ENCODE results near the gene MYO1A. TPM values are rescaled to one million over a fixed set of nuclear protein-coding genes. Genes with fewer than 3 reads are reported as not detected.

The MYO1A gene
- total and polyA plus RNA-seq, 4 donors: 0.03 to 0.28 (median 0.08) TPM; not detected in 1

DNA sequence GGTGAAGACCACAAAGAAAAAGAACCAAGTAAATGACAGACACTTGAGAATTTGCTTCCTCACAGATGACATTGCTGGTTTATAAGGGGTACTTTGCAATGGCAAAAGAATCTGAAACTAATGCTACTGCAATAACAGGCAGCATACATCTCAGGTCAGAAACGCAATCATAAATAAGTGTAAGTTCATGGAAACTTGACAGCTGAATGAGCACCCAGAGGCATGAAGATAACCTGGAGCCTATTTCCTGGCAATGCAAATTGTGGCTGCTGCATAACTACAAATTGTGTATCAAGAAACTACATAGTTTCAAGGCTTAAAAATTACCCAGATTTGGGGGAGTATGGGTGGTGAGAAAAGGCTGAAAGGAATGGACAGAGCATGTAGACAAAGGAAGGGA is 8.5 kb upstream of the MYO1A start:
- 91% methylated on average over 1 of the region's 1 CpG for WGBS
- Histone ChIP-seq H3K9me3 (ENCODE audit: control insufficient read depth in 4 of 4, low read length in 3 of 4) (no peaks in the 10 kb centered on the region), H3K27me3 (ENCODE audit: control insufficient read depth in 4 of 4, insufficient read depth in 4 of 4, low read length in 3 of 4) (no peaks in the 10 kb centered on the region), H3K27ac (ENCODE audit: low read depth in 1 of 2, low read length in 2 of 2) (no peak overlapping the region), H3K9ac (ENCODE audit: low read depth in 1 of 2, low read length in 2 of 2) (no peak overlapping the region), H3K36me3 (ENCODE audit: control insufficient read depth in 4 of 4, insufficient read depth in 3 of 4, low read depth in 1 of 4, low read length in 3 of 4) (peaks cover 0 to 5% (median 2%) of the 10 kb centered on the region in 4 donors), H3K4me1 (ENCODE audit: control insufficient read depth in 4 of 4, insufficient read depth in 4 of 4, low read length in 3 of 4) (no peaks in the 10 kb centered on the region), H3K4me3 (ENCODE audit: low read depth in 1 of 3, low read length in 3 of 3) (no peak overlapping the region)
- no peak for DNase-seq (ENCODE audit: low spot score)
- TF ChIP-seq NR2F2 (IDR thresholded peaks at IDR 0.05): no peak
- TF ChIP-seq, protein P1, sequence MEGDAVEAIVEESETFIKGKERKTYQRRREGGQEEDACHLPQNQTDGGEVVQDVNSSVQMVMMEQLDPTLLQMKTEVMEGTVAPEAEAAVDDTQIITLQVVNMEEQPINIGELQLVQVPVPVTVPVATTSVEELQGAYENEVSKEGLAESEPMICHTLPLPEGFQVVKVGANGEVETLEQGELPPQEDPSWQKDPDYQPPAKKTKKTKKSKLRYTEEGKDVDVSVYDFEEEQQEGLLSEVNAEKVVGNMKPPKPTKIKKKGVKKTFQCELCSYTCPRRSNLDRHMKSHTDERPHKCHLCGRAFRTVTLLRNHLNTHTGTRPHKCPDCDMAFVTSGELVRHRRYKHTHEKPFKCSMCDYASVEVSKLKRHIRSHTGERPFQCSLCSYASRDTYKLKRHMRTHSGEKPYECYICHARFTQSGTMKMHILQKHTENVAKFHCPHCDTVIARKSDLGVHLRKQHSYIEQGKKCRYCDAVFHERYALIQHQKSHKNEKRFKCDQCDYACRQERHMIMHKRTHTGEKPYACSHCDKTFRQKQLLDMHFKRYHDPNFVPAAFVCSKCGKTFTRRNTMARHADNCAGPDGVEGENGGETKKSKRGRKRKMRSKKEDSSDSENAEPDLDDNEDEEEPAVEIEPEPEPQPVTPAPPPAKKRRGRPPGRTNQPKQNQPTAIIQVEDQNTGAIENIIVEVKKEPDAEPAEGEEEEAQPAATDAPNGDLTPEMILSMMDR (IDR thresholded peaks at IDR 0.05; ENCODE audit: low read depth, low read length, missing input control): no peak
- TF ChIP-seq RAD21 (IDR thresholded peaks at IDR 0.05): no peak
- TF ChIP-seq EGR1 (IDR thresholded peaks at IDR 0.05; ENCODE audit: low read depth in 2 of 2): no peak
- TF ChIP-seq RXRA (IDR thresholded peaks at IDR 0.05): no peak
- no peak for TF ChIP-seq JUND (IDR thresholded peaks at IDR 0.05)
- TF ChIP-seq REST (IDR thresholded peaks at IDR 0.05): no peak
- no peak for TF ChIP-seq ATF3 (IDR thresholded peaks at IDR 0.05)
- no peak for TF ChIP-seq GABPA (IDR thresholded peaks at IDR 0.05 in 1 of 2, conservative IDR thresholded peaks at IDR 0.05 in 1 of 2)
- TF ChIP-seq FOXA1 (IDR thresholded peaks at IDR 0.05): no peak
- no peak for TF ChIP-seq YY1 (IDR thresholded peaks at IDR 0.05)
- no peak for TF ChIP-seq HNF4A (conservative IDR thresholded peaks at IDR 0.05)
- TF ChIP-seq, protein P2, sequence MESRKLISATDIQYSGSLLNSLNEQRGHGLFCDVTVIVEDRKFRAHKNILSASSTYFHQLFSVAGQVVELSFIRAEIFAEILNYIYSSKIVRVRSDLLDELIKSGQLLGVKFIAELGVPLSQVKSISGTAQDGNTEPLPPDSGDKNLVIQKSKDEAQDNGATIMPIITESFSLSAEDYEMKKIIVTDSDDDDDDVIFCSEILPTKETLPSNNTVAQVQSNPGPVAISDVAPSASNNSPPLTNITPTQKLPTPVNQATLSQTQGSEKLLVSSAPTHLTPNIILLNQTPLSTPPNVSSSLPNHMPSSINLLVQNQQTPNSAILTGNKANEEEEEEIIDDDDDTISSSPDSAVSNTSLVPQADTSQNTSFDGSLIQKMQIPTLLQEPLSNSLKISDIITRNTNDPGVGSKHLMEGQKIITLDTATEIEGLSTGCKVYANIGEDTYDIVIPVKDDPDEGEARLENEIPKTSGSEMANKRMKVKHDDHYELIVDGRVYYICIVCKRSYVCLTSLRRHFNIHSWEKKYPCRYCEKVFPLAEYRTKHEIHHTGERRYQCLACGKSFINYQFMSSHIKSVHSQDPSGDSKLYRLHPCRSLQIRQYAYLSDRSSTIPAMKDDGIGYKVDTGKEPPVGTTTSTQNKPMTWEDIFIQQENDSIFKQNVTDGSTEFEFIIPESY (IDR thresholded peaks at IDR 0.05): no peak

- DNase-seq (ENCODE audit: low spot score): no peak
- no peak overlapping the region for H3K27ac ChIP-seq (ENCODE audit: low read depth in 1 of 2, low read length in 2 of 2)
- WGBS: 90% methylated on average over 6 of the region's 6 CpGs
- TF ChIP-seq FOXA2 (IDR thresholded peaks at IDR 0.05) (no peak), JUND (IDR thresholded peaks at IDR 0.05) (no peak), TAF1 (conservative IDR thresholded peaks at IDR 0.05) (no peak), HNF4A (conservative IDR thresholded peaks at IDR 0.05) (no peak), RAD21 (IDR thresholded peaks at IDR 0.05) (no peak), ATF3 (IDR thresholded peaks at IDR 0.05) (no peak), NR2F2 (IDR thresholded peaks at IDR 0.05) (no peak), SP1 (IDR thresholded peaks at IDR 0.05) (no peak), GABPA (IDR thresholded peaks at IDR 0.05 in 1 of 2, conservative IDR thresholded peaks at IDR 0.05 in 1 of 2) (no peak), REST (IDR thresholded peaks at IDR 0.05) (no peak), YY1 (IDR thresholded peaks at IDR 0.05) (no peak), HNF4G (IDR thresholded peaks at IDR 0.05) (no peak), RXRA (IDR thresholded peaks at IDR 0.05) (no peak)
Observed at GRCh38 chr12:57057067-57057751, 7.3 kb upstream of the MYO1A start.

More at GRCh38 chr12:57057067-57057751, 7.3 kb upstream of the MYO1A start:
- Histone ChIP-seq H3K4me3 (ENCODE audit: low read depth in 1 of 3, low read length in 3 of 3) (no peak overlapping the region), H3K27me3 (ENCODE audit: control insufficient read depth in 4 of 4, insufficient read depth in 4 of 4, low read length in 3 of 4) (no peaks in the 10 kb centered on the region), H3K36me3 (ENCODE audit: control insufficient read depth in 4 of 4, insufficient read depth in 3 of 4, low read depth in 1 of 4, low read length in 3 of 4) (peaks cover 0 to 5% (median 2%) of the 10 kb centered on the region in 4 donors), H3K9me3 (ENCODE audit: control insufficient read depth in 4 of 4, low read length in 3 of 4) (no peaks in the 10 kb centered on the region), H3K4me1 (ENCODE audit: control insufficient read depth in 4 of 4, insufficient read depth in 4 of 4, low read length in 3 of 4) (no peaks in the 10 kb centered on the region), H3K9ac (ENCODE audit: low read depth in 1 of 2, low read length in 2 of 2) (no peak overlapping the region)
